ENCODE data around the gene TCN1.
A peak's percentile ranks its signal among the peaks of the same experiment; 100 is the strongest.

TCN1 gene

DNA sequence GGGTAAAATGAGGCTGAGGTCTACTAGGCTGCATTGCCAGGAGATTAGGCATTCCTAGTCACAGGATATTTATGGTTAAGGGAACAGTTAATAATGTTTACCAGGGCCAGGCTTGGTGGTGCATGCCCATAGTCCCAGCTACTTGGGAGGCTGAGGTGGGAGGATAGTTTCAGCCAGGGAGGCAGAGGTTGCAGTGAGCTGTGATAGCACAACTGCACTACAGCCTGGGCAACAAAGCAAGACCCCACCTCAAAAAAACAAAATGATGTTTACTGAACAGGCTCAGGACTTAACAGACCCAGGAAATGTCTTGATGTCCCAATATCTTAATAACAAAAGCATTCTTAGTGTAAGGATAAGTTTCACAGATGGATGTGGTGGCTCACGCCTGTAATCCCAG is 52.9 kb downstream of the TCN1 start:
- no peak for ATAC-seq (ENCODE audit: insufficient read depth, low read depth)
- peaks cover 12% of the 10 kb centered on the region for H3K36me3 ChIP-seq (ENCODE audit: insufficient read depth, low read length)
- no peak for DNase-seq
- peak overlapping the region in 1 of 2 experiments; percentile 28; a peak in 1 of 4 replicates for H3K4me3 ChIP-seq (ENCODE audit: low read depth in 1 of 2, low read length in 2 of 2)
- H3K79me2 ChIP-seq (ENCODE audit: insufficient read depth, low read length), result peaks cover 27% of the 10 kb centered on the region
- peaks cover 2% of the 10 kb centered on the region for H3K9me3 ChIP-seq (ENCODE audit: insufficient read depth, low read length, severe bottlenecking)
- H3K9ac ChIP-seq (ENCODE audit: low read depth, low read length), result peak overlapping the region; percentile 32; the same call in 1 of the 2 replicates
- no peaks in the 10 kb centered on the region for H3K27me3 ChIP-seq (ENCODE audit: insufficient read depth, low read length, poor library complexity)
- H3K27ac ChIP-seq (ENCODE audit: low read length), result peak overlapping the region; percentile 66
- no peaks in the 10 kb centered on the region for H4K20me1 ChIP-seq (ENCODE audit: insufficient read depth, low read length)
- TF ChIP-seq, protein P1, sequence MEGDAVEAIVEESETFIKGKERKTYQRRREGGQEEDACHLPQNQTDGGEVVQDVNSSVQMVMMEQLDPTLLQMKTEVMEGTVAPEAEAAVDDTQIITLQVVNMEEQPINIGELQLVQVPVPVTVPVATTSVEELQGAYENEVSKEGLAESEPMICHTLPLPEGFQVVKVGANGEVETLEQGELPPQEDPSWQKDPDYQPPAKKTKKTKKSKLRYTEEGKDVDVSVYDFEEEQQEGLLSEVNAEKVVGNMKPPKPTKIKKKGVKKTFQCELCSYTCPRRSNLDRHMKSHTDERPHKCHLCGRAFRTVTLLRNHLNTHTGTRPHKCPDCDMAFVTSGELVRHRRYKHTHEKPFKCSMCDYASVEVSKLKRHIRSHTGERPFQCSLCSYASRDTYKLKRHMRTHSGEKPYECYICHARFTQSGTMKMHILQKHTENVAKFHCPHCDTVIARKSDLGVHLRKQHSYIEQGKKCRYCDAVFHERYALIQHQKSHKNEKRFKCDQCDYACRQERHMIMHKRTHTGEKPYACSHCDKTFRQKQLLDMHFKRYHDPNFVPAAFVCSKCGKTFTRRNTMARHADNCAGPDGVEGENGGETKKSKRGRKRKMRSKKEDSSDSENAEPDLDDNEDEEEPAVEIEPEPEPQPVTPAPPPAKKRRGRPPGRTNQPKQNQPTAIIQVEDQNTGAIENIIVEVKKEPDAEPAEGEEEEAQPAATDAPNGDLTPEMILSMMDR (IDR thresholded peaks at IDR 0.05; ENCODE audit: borderline replicate concordance, extremely low read depth, low read length, poor library complexity, severe bottlenecking), result no peak
- no peak for TF ChIP-seq EZH2 (IDR thresholded peaks at IDR 0.05; ENCODE audit: borderline replicate concordance, low read depth, low read length, severe bottlenecking)
- H3K4me2 ChIP-seq (ENCODE audit: insufficient read depth, low read length), result peak overlapping the region; percentile 50
- peaks cover 64% of the 10 kb centered on the region for H3K4me1 ChIP-seq (ENCODE audit: insufficient read depth, low read length)
- peak overlapping the region; percentile 70; the same call in 1 of the 2 replicates for H2AFZ ChIP-seq (ENCODE audit: low read depth, low read length)

GRCh38 chr11:59812220-59812619 is 54.1 kb downstream of the TCN1 start:
- Histone ChIP-seq H3K79me2 (ENCODE audit: insufficient read depth, low read length) (peaks cover 27% of the 10 kb centered on the region), H3K27me3 (ENCODE audit: insufficient read depth, low read length, poor library complexity) (no peaks in the 10 kb centered on the region), H3K4me2 (ENCODE audit: insufficient read depth, low read length) (no peak overlapping the region), H3K9me3 (ENCODE audit: insufficient read depth, low read length, severe bottlenecking) (peaks cover 2% of the 10 kb centered on the region), H4K20me1 (ENCODE audit: insufficient read depth, low read length) (no peaks in the 10 kb centered on the region), H3K4me3 (ENCODE audit: low read depth in 1 of 2, low read length in 2 of 2) (no peak overlapping the region), H3K36me3 (ENCODE audit: insufficient read depth, low read length) (peaks cover 23% of the 10 kb centered on the region), H3K27ac (ENCODE audit: low read length) (no peak overlapping the region), H3K4me1 (ENCODE audit: insufficient read depth, low read length) (peaks cover 52% of the 10 kb centered on the region), H2AFZ (ENCODE audit: low read depth, low read length) (no peak overlapping the region), H3K9ac (ENCODE audit: low read depth, low read length) (no peak overlapping the region)
- no peak for ATAC-seq (ENCODE audit: insufficient read depth, low read depth)
- DNase-seq, result no peak
- TF ChIP-seq, protein P1 (IDR thresholded peaks at IDR 0.05; ENCODE audit: borderline replicate concordance, extremely low read depth, low read length, poor library complexity, severe bottlenecking), result no peak
- no peak for TF ChIP-seq EZH2 (IDR thresholded peaks at IDR 0.05; ENCODE audit: borderline replicate concordance, low read depth, low read length, severe bottlenecking)

GRCh38 chr11:59810911-59811259 is 55.4 kb downstream of the TCN1 start:
- Histone ChIP-seq H2AFZ (ENCODE audit: low read depth, low read length) (peak overlapping the region; percentile 92), H3K27ac (ENCODE audit: low read length) (peak overlapping the region; percentile 81), H3K9me3 (ENCODE audit: insufficient read depth, low read length, severe bottlenecking) (peaks cover 2% of the 10 kb centered on the region), H3K4me3 (ENCODE audit: low read depth in 1 of 2, low read length in 2 of 2) (peak overlapping the region; percentile 75 to 94), H3K79me2 (ENCODE audit: insufficient read depth, low read length) (peaks cover 27% of the 10 kb centered on the region), H3K27me3 (ENCODE audit: insufficient read depth, low read length, poor library complexity) (no peaks in the 10 kb centered on the region), H3K4me2 (ENCODE audit: insufficient read depth, low read length) (peak overlapping the region; percentile 95), H3K9ac (ENCODE audit: low read depth, low read length) (peak overlapping the region; percentile 92), H3K4me1 (ENCODE audit: insufficient read depth, low read length) (peaks cover 41% of the 10 kb centered on the region), H4K20me1 (ENCODE audit: insufficient read depth, low read length) (no peaks in the 10 kb centered on the region), H3K36me3 (ENCODE audit: insufficient read depth, low read length) (peaks cover 36% of the 10 kb centered on the region)
- no peak for DNase-seq
- no peak for TF ChIP-seq EZH2 (IDR thresholded peaks at IDR 0.05; ENCODE audit: borderline replicate concordance, low read depth, low read length, severe bottlenecking)
- TF ChIP-seq, protein P1 (IDR thresholded peaks at IDR 0.05; ENCODE audit: borderline replicate concordance, extremely low read depth, low read length, poor library complexity, severe bottlenecking), result no peak
- ATAC-seq (ENCODE audit: insufficient read depth, low read depth), result no peak

Data from DND-41 (cell line).